Activated CD4-positive, alpha-beta T cell treated with anti-CD3 and anti-CD28 coated beads, Interleukin-2, amount 50 U/mL, for 24 hours (primary cell): Measurements from ENCODE around the gene PSPH.
A peak's percentile ranks its signal among the peaks of the same experiment; 100 is the strongest.

ENCODE experiments used
- DNase-seq, 2 donors: peaks; one replicate each; pipeline ENCODE4 v3.0.0-alpha.2; 2020; ENCODE audit warnings: low read depth in 1 of 2, low spot score in 1 of 2

PSPH gene

DNA sequence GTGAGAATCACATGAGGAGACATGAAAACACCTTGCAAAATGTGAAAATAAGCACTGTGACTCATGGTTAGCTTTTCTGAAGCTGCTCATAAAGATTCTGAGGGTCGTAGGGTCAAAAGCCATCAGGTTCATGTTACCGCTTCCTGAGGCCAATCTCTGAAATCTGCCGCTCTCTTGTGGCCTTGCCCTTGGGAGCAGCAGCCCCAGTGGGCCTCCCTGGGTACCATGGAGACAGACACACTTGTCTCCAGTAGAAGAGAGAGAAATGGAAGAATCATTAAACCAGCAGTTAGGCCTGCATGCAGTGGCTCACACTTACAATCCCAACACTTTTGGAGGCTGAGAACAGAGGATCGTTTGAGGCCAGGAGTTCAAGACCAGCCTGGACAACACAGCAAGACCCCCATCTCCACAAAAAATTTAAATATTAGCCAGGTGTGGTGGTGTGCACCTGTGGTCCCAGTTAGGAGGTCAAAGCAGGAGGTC is 44.0 kb downstream of the PSPH start:
- no peak for DNase-seq

DNA sequence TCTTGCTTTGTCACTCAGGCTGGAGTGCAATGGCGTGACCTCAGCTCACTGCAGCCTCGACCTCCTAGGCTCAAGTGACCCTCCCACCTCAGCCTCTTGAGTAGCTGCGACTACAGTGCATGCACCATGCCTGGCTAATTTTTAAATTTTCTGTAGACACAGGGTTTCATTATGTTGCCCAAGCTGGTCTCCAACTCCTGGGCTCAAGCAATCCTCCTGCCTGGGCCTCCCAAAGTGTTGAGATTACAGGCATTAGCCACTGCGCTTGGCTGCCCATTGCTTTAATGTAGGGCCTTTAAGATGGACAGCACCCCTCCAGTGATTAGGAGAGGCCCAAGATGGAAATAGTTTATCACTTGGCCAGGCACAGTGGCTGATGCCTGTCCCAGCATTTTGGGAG is 47.5 kb downstream of the PSPH start:
- DNase-seq = no peak

DNA sequence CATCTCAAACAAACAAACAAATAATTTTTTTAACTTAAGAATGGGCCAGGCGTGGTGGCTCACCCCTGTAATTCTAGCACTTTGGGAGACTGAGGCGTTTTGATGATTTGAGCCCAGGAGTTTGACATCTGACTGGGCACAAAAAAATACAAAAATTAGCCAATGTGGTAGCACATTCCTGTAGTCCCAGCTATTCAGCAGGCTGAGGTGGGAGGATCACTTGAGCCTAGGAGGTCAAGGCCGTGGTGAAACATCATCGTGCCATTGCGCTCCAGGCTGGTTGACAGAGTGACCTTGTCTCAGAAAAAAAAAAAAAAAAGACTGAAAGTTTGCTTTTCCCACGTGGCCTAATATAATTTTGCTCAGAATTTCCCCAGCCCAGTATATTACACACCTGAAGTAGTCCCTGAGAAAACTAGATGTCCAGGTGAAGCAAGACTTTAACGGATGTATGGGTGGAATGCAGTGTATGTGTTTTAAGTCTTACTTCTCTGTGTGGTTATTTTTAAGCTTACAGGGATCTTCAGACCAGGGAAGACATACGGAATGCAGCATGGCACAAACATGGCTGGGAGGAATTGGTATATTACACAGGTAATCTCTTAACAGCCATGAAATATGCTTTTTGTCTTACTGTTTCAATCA is 54.3 kb downstream of the PSPH start:
- no peak for DNase-seq

DNA sequence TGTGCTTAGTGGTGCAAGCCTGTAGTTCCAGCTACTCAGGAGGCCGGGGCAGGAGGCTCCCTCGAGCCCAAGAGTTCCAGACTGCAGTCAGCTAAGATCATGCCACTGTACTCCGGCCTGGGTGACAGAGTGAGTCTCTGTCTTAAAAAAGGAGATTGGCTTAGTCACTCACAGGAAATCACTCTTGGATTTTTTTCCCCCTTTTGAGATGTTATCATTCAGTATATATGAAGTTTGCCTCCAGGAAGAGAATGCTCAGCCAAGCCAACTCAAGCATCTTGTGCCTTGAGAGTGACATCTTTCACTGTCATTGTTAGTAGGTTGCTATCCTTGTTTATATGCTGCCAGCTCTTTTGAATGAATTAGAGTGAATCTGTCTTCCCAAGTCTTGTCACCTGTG is 58.9 kb downstream of the PSPH start:
- DNase-seq = no peak

DNA sequence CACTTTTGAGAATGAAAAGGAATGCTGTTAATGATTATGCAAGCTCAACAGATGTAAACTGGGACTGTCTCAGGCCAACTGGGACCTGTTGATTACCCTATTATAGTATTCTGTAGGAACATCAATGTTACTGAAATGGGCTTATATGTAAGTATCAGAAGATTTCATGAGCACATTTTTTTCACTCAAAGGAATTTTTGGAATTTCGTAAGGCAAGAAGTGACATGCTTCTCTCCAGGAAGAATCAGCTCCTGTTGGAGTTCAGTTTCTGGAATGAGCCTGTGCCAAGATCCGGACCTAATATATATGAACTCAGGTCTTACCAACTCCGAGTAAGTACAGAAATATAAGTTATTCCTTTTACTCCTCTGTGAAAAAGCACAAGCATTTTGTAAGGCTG is 67.7 kb downstream of the PSPH start:
- DNase-seq = no peak

DNA sequence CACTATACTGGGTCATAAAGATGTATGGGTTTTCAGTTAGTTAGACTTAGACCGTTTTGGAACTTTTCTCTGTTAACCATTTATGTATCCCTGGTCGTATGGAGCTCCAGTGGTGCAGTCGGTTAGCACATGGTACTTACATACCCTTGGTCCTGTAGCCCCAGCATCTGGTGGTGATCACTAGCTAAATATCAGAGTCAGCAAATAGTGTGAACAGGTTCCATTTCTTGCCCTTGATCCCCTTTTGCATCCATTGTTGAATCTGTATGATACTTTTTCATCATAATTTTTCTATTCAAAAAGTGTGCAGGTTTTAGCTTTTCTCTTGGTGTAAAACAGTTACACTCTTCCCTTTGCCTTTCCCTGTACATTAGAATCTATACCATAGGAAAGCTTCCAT is 71.0 kb downstream of the PSPH start:
- no peak for DNase-seq

DNA sequence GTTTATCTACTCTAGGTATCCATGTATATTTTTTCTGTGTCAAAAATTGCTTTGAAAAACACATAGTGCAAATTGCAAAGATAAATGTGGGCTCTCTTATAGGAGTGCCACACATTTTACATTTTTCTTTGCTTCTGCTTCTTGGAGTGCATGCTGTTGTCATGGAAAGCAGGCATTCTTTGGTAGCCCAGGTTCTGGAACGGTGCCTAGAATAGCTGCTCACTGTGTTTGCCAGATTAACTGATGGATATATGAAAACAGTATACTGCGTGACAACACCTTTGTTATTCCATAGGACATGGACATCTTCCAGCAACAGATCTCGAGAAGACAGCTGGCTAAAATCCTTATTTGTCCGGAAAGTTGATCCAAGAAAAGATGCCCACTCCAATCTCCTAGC is 73.4 kb downstream of the PSPH start:
- DNase-seq = no peak

DNA sequence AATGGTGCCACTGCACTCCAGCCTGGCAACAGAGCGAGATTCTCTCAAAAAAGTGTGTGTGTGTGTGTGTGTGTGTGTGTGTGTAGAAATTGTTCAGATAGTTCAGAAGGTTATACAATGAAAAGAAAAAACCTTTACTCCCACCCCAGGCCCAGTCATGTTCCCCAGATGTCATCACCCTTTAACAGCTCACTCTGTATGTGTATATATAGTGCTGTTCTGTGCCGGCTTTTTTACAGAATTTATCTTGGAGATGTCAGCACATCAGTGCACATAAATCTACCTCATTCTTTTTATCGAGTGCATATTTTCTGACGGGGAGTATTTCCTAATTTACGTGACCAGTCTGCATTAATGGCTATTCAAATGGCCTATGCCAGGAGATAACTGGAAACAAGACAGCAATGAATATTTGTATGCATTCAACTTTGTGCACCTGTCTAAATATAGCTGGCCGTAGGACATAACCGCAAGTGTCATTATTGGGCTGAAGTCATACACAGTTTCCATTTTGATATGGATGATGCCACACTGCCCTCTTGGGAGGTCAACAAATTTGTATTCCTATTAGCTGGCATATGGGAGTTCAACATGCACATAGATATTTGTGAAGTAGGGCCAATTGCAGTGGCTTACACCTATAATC is 75.1 kb downstream of the PSPH start:
- DNase-seq = no peak

DNA sequence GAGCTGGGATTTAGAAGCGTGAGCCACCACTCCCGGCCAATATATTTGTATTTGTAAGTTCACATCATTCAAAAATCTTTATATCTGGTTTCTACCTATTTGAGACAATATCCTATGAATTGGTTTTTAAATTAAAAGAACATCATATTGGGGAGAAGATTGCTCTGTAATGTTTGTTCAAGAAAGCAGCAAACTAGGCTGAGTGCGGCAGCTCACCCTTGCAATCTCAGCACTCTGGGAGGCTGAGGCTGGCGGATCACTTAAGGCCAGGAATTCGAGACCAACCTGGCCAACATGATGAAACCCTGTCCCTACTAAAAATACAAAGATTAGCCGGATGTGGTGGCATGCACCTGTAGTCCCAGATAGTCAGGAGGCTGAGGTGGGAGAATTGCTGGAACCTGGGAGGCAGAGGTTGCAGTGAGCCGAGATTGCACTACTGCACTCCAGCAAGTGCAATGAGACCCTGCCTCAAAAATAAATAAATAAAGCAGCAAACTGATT is 77.4 kb downstream of the PSPH start:
- DNase-seq = no peak

DNA sequence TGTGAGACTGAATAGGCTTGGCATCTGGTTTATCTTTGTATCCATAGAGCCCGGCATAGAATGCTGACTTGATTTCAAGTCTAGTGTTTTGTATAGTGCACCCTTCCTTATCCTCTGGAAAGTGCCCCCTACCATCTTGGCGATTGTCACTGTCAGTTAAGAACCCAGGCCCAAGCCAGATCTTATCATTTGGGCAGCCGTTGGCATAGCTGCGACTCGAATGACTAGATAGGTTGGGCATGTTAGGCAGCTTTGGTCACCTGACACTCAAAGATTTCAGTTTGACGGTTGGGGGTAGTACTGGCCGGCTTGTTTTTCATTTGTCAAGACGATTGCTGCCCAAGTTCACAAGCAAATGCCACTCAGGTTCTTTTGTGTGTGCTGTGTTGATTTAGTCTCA is 80.3 kb downstream of the PSPH start:
- no peak for DNase-seq

DNA sequence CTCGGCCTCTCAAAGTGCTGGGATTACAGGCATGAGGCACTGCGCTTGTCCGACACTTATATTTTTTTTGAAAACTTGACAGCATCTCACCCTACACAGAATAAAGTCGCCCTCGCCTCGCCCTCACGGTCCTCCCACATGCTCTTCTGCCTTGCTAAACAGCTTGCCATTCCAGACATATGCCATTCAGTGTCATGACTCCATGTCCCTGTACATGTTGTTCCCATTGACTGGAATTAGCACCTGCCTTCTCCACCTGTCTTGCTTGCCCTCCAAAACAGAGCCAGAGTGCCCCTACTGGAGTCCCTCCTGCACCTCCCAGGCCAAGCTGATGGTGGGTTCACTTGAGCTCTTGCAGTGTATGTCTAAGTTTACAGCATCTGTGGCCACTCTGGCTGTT is 80.7 kb downstream of the PSPH start:
- no peak for DNase-seq

DNA sequence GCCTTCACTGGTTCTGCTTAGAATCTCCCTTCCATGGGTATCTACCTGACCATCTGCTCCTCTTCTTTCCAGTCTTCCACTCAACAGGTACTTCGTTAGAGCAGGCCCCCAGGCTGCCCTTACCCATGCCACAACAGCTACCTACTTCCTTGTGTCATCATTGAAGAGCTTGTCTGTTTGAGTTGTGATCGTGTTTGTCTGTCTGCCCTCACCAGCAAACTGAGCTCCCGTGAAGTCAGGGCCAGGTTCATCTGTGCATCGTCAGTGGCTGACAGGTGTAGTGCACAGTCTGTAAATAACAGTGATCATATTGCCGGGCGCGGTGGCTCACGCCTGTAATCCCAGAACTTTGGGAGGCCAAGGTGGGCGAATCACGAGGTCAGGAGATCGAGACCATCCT is 81.9 kb downstream of the PSPH start:
- no peak for DNase-seq

DNA sequence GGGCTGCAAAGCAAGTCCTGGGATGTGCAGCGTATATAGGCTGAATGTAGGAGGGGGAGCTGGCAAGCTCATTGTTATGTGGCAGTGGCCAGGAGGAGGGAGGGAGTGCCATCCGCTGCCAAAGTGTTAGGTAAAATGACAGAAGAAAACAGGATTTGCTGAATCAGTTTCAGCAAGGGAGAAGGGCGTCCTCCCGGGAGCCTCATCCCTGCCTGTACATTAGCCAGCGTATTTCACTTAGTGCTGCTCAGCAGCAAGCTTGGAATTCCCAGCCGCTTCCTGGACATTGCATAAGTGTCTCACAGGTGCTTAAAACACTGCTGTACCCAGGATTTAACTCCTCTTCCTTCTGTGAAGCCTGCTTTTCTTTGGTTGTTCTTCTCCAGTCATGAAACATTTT is 84.4 kb downstream of the PSPH start:
- DNase-seq = no peak

DNA sequence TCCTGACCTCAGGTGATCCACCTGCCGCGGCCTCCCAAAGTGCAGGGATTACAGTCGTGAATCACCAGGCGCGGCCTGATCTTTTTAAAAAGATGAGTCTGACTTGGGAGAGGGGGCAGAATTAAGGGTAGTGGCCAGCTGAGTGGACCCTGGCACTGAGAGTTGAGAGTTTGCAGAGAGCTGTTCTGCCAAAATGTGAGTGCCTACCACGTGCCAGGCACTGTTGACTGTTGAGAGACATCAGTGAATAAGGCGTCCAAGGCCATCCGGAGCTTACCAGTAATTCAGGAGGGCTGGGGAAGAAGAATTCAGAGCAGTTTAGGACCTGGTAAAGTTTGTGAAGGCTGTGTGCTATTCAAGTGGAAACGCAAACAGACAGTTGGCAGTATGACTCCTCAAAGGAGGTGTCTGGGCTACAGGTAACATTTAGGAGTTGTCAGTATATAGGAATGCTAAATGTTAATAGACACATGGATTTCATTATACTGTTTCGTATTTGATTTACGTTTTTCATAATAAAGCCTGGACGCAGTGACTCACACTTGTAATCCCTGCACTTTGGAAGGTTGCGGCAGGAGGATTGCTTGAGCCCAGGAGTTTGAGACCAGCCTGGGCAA is 85.3 kb downstream of the PSPH start:
- no peak for DNase-seq

DNA sequence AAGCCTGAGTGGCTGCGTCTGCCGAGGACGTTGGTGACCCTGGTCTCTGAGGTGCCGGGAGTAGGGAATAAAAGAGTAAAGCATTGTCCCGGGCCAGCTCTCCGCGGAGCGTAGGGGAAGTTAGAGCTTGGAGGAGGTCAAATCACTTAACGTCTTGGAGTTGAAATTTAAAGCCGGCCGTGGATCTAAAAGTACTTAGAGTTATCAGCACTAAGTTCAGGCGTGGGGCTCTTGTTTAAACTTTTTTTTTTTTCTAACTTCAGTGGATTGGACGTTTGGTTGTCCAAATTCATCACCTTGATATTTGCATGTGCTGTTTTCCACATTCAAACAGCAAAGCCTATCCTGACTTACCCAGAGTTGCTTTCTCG is 86.2 kb downstream of the PSPH start:
- DNase-seq = no peak

DNA sequence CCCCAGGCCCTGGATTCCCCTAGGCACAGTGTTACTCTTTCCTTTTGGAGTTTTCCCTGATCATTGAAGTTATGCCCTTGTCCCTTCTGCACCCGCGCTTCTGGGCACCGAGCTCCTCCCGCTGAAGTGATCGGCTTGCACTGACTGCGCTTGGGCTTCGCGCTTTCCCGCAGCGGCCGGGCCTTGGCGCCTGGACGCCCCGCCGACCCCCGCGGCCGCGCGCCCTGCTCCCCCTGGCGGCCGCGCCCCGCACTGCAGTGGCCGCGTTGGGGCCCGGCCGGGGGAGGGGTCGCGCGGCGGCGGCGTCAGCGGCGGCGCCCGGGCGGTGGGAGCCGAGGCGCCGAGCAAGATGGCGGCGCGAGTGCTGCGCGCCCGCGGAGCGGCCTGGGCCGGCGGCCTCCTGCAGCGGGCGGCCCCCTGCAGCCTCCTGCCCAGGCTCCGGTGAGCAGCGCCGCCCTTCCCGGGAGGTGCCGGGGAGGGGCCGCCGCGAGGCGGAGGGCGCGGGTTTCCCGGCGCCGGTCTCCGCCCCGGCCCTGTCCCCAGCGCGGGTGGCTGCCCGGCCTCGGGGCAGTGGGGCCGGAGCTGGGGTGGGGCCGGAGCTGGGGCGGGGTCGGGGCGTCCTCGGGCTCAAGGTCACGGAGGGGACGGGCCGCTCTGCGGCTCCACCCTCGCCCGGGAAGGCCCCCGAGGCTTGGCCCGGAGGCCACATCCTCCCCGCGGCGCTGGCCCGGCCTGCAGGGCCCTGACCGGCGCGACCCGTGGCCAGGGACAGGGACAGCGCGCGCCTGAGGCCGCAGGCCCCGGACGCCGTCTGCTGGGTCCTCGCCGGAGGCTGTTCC is 86.8 kb downstream of the PSPH start, which contains the start of gene NIPSNAP2:
NIPSNAP2 (plus strand) TSS at position 325 of the 839 bp plus-strand sequence; CDS start at position 350, 25 bp downstream.
- peak; percentile 30 to 37 for DNase-seq

DNA sequence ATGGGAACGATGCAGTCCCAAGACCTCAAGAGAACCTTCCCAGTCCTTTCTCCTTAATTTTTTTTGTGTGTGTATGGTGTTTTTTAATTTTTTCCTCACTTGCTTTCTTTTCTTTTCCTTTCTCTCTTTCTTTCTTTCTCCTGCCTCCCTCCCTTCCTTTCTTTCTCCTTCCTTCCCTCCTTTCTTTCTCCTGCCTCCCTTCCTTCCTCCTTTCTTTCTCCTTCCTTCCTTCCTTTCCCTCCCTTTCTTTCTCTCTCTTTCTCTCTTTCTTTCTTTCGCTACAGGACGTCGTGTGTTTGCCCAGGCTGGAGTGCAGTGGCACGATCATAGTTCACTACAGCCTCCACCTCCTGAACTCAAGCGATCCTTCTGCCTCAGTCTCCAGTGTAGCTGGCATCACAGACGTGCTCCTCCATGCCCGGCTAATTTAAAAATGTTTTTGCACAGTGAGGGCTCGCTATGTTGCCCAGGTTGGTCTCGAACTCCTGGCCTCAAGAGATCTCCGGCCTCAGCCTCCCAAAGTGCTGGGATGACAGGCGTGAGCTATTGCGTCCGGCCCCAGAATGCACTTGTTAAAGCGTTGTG is 87.6 kb downstream of the PSPH start:
- no peak for DNase-seq

DNA sequence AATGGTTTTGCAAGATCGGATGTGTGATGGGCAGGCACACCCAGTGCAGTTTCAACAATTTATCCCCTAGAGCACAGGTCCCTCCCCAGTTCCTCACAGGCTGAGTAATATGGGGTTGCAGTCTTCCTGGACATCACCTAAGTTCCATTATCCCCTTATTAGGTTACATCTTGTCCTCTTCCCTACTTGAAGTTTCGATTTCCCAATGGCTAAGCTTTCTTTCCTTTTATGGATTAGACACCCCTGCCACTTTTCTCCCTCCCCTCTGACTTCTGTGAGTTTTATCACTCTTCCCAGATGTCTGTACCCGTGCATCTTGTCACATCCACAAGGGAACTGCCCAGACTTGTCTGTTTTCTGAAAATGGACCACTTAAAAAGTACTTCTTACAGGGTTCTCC is 89.2 kb downstream of the PSPH start:
- no peak for DNase-seq
